NB4 (cell line): ENCODE data around the gene GAD2.
"Not testable (repeated sequence)": the region's sequence is repeated elsewhere in the genome, so short reads cannot be mapped to it uniquely, and the experiment has no call there.

ENCODE experiments used
- DNase-seq: peaks from one replicate; pipeline ENCODE4 v3.0.0; 2010; ENCODE audit warnings: low read depth
- H3K4me3 ChIP-seq: one replicate; pipeline ENCODE4 v1.5.1; 2011; ENCODE audit warnings: mild to moderate bottlenecking, low read depth, low read length, moderate library complexity
- MAX ChIP-seq: IDR thresholded peaks from 2 replicates; pipeline ENCODE4 v1.6.1; 2011; ENCODE audit warnings: low read depth, low read length
- MYC ChIP-seq: IDR thresholded peaks from 2 replicates; pipeline ENCODE4 v1.6.1; 2011; ENCODE audit warnings: low read depth, low read length
- POLR2A ChIP-seq: IDR thresholded peaks from 2 replicates; pipeline ENCODE4 v1.6.1; 2011; ENCODE audit warnings: mild to moderate bottlenecking; ENCODE audit not compliant: insufficient read length; ENCODE audit errors: extremely low read depth
- TF ChIP-seq, protein P1 (sequence below): IDR thresholded peaks from one replicate; pipeline ENCODE4 v1.5.1; 2012; ENCODE audit warnings: low read depth, low read length

GAD2 gene

DNA sequence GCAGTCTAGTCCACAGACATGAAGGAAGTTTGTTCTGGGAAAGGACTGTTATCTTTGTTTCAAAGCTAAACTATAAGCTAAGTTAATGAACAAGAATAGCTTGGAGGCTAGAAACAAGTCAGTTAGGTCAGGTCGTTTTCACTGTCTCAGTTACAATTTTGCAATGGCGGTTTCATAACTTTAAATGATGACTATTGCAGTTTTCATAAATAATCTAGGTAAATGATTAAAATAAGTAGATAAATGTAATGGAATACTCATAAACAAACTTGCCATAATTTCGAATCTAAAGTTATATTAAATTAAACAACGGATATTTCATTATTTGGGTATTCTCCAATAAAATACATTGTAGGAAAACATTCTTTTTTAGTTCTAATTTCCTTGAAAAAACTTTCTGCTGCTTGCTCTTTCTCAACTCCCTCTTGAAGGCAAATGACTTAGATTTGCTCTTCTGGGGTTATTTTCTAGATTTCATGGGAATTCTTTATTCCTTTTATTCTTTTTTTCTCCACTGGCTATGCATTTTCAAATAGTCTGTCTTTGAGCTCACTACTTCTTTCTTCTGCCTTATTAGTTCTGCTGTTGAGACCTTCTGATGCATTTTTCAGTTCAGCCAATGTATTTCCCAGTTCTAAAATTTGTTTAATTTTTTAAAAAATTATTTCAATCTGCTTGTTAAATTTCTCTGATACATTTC, 117.8 kb downstream of the GAD2 start:
- H3K4me3 ChIP-seq = no peak overlapping the region
- DNase-seq = no peak
- TF ChIP-seq POLR2A (no peak), MYC (no peak), MAX (no peak)
- TF ChIP-seq, protein P1, sequence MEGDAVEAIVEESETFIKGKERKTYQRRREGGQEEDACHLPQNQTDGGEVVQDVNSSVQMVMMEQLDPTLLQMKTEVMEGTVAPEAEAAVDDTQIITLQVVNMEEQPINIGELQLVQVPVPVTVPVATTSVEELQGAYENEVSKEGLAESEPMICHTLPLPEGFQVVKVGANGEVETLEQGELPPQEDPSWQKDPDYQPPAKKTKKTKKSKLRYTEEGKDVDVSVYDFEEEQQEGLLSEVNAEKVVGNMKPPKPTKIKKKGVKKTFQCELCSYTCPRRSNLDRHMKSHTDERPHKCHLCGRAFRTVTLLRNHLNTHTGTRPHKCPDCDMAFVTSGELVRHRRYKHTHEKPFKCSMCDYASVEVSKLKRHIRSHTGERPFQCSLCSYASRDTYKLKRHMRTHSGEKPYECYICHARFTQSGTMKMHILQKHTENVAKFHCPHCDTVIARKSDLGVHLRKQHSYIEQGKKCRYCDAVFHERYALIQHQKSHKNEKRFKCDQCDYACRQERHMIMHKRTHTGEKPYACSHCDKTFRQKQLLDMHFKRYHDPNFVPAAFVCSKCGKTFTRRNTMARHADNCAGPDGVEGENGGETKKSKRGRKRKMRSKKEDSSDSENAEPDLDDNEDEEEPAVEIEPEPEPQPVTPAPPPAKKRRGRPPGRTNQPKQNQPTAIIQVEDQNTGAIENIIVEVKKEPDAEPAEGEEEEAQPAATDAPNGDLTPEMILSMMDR = no peak

DNA sequence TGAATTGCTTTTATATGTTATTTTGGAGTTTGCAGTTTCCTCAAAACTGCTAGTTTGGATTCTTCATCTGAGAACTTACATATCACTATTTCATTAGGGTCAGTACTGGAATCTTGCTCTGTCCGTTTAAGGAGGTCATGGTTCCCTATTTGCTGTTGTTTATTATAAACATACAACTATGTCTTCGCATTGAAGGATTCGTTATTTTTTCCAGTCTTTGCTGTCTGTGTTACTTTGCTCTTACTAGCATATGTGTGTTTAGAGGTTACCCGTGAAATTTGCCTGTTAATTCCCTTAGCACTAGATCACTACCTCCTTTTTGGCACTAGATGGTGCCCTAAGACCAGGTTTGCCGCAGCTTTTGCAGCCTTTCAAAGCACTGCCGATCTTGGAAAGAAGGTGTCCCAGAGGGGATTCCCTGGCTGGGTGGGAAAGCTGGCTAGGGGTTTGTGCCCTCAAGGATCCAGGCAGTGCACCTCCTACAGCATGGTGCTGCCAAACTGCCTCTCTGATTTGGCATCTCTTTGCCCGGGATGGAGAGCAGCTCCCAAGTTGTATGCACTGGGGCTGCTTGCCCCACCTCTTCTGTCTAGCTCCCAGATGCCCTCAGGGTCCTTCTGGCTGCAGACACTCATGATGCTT, 118.5 kb downstream of the GAD2 start:
- H3K4me3 ChIP-seq = no peak overlapping the region
- DNase-seq = peak; percentile 70
- TF ChIP-seq, protein P1 = peak; percentile 53
- TF ChIP-seq MYC = no peak

GRCh38 chr10:26335574-26336093, 119.1 kb downstream of the GAD2 start:
- DNase-seq = no peak
- no peak overlapping the region for H3K4me3 ChIP-seq
- TF ChIP-seq MYC (no peak), POLR2A (no peak), MAX (no peak)
- TF ChIP-seq, protein P1 = no peak

DNA sequence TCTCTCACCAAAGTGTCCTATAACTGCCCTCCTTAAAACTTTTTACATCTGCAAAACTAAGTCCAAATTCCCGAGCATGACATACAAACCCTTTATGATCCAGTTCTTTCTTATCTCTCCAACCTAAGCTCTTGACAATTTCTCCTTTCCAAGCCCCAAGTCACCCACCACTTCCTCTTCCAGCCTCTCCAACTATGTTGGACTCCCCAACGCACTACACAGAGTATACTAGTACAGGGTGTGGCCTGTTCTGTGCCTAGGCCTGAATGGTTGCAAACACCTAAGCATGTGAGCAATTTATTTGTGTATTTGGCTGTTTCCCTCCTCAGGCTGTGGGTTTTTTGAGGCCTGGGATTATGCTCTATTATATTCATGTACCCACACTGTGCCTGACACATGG, 120.4 kb downstream of the GAD2 start:
- DNase-seq = peak; percentile 56
- H3K4me3 ChIP-seq = no peak overlapping the region
- TF ChIP-seq MAX = no peak
- no peak for TF ChIP-seq POLR2A
- no peak for TF ChIP-seq MYC
- TF ChIP-seq, protein P1 = no peak

GRCh38 chr10:26341701-26342100, 125.1 kb downstream of the GAD2 start:
- no peak overlapping the region for H3K4me3 ChIP-seq
- TF ChIP-seq MYC (no peak), MAX (no peak), POLR2A (no peak)
- TF ChIP-seq, protein P1 = no peak
- DNase-seq = no peak

- H3K4me3 ChIP-seq, DNase-seq: not testable (repeated sequence)
These were observed 132.3 kb downstream of the GAD2 start for GRCh38 chr10:26348821-26349417.
